Panc1 (cell line): ENCODE data around the gene TEDC2. TPM values are rescaled to one million over a fixed set of nuclear protein-coding genes. Genes with fewer than 3 reads are reported as not detected.

Experiments used
- ATAC-seq: fragments of 200-7000 bp; cut with Tn5 transposase; 2 replicates; pipeline ENCODE4 v1.9.1; 2020; ENCODE audit warnings: mild to moderate bottlenecking, moderate library complexity
- BruUV-seq: library from RNA; stranded (reverse); fragments of 400-500 nt; replicated peaks from 2 replicates; lab custom pipeline; 2021; lab: Mats Ljungman, UMichigan
- CTCF ChIA-PET: fragments of 300-600 bp; sonication (Branson Sonifier 250); formaldehyde crosslinking; loops from one replicate; lab custom pipeline; 2022; ENCODE audit warnings: antibody characterized with exemption; lab: Charles Lee
- POLR2A ChIA-PET: fragments of 300-600 bp; sonication (Branson Sonifier 250); formaldehyde crosslinking; loops from one replicate; lab custom pipeline; 2022; ENCODE audit warnings: antibody characterized with exemption; lab: Charles Lee
- DNase-seq: peaks from one replicate; pipeline ENCODE4 v3.0.0-alpha.2; 2010; ENCODE audit warnings: low read depth, low spot score
- H3K27ac ChIP-seq: 2 replicates; pipeline ENCODE4 v1.5.1; 2011; ENCODE audit warnings: mild to moderate bottlenecking, low read length, inconsistent platforms
- H3K27me3 ChIP-seq: fragments of 200-500 bp; sonication (Bioruptor generic); 2 replicates; pipeline ENCODE4 v1.6.0; 2014; ENCODE audit warnings: low read length, inconsistent platforms; ENCODE audit not compliant: control insufficient read depth, insufficient read depth
- H3K36me3 ChIP-seq: fragments of 200-500 bp; sonication (Bioruptor generic); 2 replicates; pipeline ENCODE4 v1.5.1; 2014; ENCODE audit warnings: inconsistent platforms, mild to moderate bottlenecking, low read length, moderate library complexity; ENCODE audit not compliant: control insufficient read depth, insufficient read depth
- H3K4me1 ChIP-seq: 2 replicates; pipeline ENCODE4 v1.5.1; 2011; ENCODE audit warnings: inconsistent platforms, mild to moderate bottlenecking, low read length, moderate library complexity; ENCODE audit not compliant: control insufficient read depth, insufficient read depth
- H3K4me3 ChIP-seq, 2 experiments: 2 replicates each; pipeline ENCODE4 v1.5.1; 2011 to 2012; ENCODE audit warnings: low read depth in 2 of 2, low read length in 2 of 2, mild to moderate bottlenecking in 2 of 2, inconsistent platforms in 1 of 2, moderate library complexity in 1 of 2
- H3K9me3 ChIP-seq: fragments of 200-500 bp; sonication (Bioruptor generic); 2 replicates; pipeline ENCODE4 v1.5.1; 2014; ENCODE audit warnings: low read depth, mild to moderate bottlenecking, inconsistent platforms, low read length, moderate library complexity; ENCODE audit not compliant: control insufficient read depth, insufficient read depth
- POLR2AphosphoS5 ChIP-seq: IDR thresholded peaks from 2 replicates; pipeline ENCODE4 v1.6.1; 2012; ENCODE audit warnings: mild to moderate bottlenecking, low read depth, low read length, moderate library complexity
- REST ChIP-seq, 2 experiments: IDR thresholded peaks; 2 replicates each; pipeline ENCODE4 v1.6.1; 2011 to 2012; ENCODE audit warnings: low read depth in 2 of 2, control low read depth in 1 of 2, low read length in 1 of 2, mild to moderate bottlenecking in 1 of 2, moderate library complexity in 1 of 2; ENCODE audit not compliant: insufficient read depth in 1 of 2
- SIN3A ChIP-seq: IDR thresholded peaks from 2 replicates; pipeline ENCODE4 v1.6.1; 2012; ENCODE audit warnings: low read depth, mild to moderate bottlenecking, low read length, moderate library complexity, borderline replicate concordance; ENCODE audit not compliant: insufficient read depth
- TCF7L2 ChIP-seq: IDR thresholded peaks from 2 replicates; pipeline ENCODE4 v1.6.1; 2011; ENCODE audit warnings: mild to moderate bottlenecking, low read depth, low read length, inconsistent platforms
- in situ Hi-C: cut with HindIII; loops from 2 replicates; pipeline ENCODE4 v1.10.0; 2016; ENCODE audit warnings: low sequenced_read_pairs, low pct_unique_long_range_greater_than_20kb
- intact Hi-C: fragments of 100-400 bp; cut with micrococcal nuclease; formaldehyde crosslinking; loops from one replicate; pipeline ENCODE4 v1.10.0; 2022; ENCODE audit not compliant: unreplicated experiment
- total RNA-seq: library from RNA; stranded (reverse); gene quantifications from one replicate; pipeline ENCODE4 v1.2.1, GENCODE V29; 2021; ENCODE audit not compliant: unreplicated experiment
- TF ChIP-seq, protein P1 (sequence below): fragments of 450-650 bp; IDR thresholded peaks from 2 replicates; pipeline ENCODE4 v1.5.1; 2017; ENCODE audit warnings: mild to moderate bottlenecking

Gene TEDC2
- total RNA-seq, 1 experiment from 2014 or later: 25.0 TPM

- H3K4me3 ChIP-seq: peak within 1 kb of the TSS; percentile 60 to 68
- ChIA-PET CTCF (interaction anchor here (0.5 to 0.9 kb wide), 4 partner anchors 15 to 38 kb away, joined by 3 to 13 read pairs (median 3); no protein-coding TSS in a partner anchor), POLR2A (interaction anchor here (0.7 kb wide), 1 partner anchor 18 kb away, joined by 8 read pairs; no protein-coding TSS in a partner anchor)
- in situ Hi-C loops (no loop called here), intact Hi-C loops (no loop called here)
- no peaks in the 10 kb centered on the region for H3K27me3 ChIP-seq
- ATAC-seq (peak; percentile 73), DNase-seq (no peak)
- H3K27ac ChIP-seq: peak within 1 kb of the TSS; percentile 85
- no TSS peak for BruUV-seq
- H3K36me3 ChIP-seq: no peaks in the 10 kb centered on the region; the same call in 1 of the 2 replicates
- H3K4me1 ChIP-seq: peaks cover 43% of the 10 kb centered on the region
- TF ChIP-seq, protein P1, sequence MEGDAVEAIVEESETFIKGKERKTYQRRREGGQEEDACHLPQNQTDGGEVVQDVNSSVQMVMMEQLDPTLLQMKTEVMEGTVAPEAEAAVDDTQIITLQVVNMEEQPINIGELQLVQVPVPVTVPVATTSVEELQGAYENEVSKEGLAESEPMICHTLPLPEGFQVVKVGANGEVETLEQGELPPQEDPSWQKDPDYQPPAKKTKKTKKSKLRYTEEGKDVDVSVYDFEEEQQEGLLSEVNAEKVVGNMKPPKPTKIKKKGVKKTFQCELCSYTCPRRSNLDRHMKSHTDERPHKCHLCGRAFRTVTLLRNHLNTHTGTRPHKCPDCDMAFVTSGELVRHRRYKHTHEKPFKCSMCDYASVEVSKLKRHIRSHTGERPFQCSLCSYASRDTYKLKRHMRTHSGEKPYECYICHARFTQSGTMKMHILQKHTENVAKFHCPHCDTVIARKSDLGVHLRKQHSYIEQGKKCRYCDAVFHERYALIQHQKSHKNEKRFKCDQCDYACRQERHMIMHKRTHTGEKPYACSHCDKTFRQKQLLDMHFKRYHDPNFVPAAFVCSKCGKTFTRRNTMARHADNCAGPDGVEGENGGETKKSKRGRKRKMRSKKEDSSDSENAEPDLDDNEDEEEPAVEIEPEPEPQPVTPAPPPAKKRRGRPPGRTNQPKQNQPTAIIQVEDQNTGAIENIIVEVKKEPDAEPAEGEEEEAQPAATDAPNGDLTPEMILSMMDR: no peak
- 0 out of 2 replicates have a peak, but pooled peaks have one; percentile 41 for TF ChIP-seq POLR2AphosphoS5
- H3K9me3 ChIP-seq: no peaks in the 10 kb centered on the region
These were observed 15.0 kb downstream of the TEDC2 start, which contains the start of gene TBC1D24 for GRCh38 chr16:2474877-2475412. Gene TBC1D24, plus strand, starts transcription at chr16:2475127. Its CDS starts 21,022 bp downstream, at chr16:2496149.

DNA sequence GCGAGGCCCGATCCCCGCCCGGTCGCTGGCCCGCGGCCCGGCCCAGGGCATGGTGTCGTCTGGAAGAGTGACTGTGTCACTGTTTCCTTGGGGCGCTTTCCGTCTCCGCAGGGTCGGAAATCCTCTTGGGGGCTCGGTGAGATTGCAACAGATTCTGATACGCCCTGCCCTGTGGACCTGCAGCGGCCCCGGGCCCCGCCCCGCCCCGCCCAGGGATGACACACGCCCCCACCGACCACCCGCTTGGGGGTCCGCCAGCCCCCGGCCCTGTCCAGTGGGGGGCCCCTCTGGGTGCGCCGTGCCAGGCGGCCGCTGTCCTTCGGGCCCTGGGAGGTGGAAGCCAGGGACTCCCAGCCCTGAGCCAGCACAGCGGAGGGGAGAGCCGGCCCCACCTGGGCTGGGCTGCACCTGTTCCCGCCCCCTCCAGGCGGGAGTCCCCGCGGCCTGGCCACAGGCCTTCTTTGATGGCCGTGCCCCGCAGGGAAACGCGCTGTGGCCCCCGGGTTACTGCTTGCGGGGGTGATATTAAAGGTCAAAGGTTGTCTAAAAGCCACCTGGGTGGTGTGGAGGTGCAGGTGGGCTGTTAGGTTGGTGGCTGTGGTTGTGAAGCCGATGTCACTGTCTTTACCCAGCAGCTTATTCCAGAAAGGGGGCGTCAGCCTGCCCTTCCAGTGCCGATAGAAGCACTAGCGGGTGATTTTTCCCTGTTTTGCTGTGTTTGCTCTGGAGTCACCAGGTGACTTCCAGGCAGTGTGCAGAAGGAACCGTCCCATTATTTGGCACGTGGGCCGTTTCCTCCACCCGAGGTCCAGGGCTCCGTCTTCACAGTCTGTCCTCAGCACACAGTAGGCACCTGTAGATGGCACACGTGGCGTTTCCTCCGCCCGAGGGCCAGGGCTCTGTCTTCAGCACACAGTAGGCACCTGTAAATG, 15.8 kb downstream of the TEDC2 start:
- ATAC-seq (no peak), DNase-seq (no peak)
- H3K9me3 ChIP-seq: no peaks in the 10 kb centered on the region
- ChIA-PET CTCF (interaction anchor here (0.6 to 0.9 kb wide), 3 partner anchors 16 to 37 kb away, joined by 3 read pairs; no protein-coding TSS in a partner anchor), POLR2A (interaction anchor here (0.7 kb wide), 1 partner anchor 19 kb away, joined by 8 read pairs; no protein-coding TSS in a partner anchor)
- no peaks in the 10 kb centered on the region for H3K27me3 ChIP-seq
- H3K36me3 ChIP-seq: no peaks in the 10 kb centered on the region; the same call in 1 of the 2 replicates
- peaks cover 35% of the 10 kb centered on the region for H3K4me1 ChIP-seq
- BruUV-seq: no TSS peak
- TF ChIP-seq TCF7L2 (no peak), SIN3A (no peak)
- intact Hi-C loops (no loop called here), in situ Hi-C loops (no loop called here)
- peak overlapping the region; percentile 29; the same call in 1 of the 2 replicates for H3K27ac ChIP-seq
- peak overlapping the region; percentile 58 to 60 for H3K4me3 ChIP-seq

DNA sequence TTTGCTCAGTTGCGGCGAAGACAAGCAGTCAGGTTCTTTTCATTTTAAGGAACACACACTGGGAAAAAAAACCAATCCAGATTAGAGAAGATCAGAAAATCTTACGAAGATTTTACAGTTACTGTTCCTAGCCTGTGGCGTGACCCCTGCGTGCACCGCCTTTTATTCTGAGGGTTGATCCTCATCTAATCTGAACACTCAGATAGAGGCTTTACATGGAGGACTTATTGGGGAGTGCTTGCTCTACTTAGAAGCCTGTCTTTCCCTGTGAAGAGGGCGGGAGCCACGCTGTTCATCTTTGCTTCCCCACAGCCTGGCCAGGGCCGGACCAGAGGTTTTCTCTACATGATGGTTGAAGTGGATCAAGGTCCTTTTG, 16.4 kb downstream of the TEDC2 start:
- no TSS peak for BruUV-seq
- peaks cover 33% of the 10 kb centered on the region for H3K4me1 ChIP-seq
- H3K4me3 ChIP-seq: peak overlapping the region; percentile 58 to 60; a peak in 2 of 4 replicates
- ATAC-seq (no peak), DNase-seq (no peak)
- POLR2A ChIA-PET: no interaction called here
- CTCF ChIA-PET: no interaction called here
- intact Hi-C loops: no loop called here
- in situ Hi-C loops: no loop called here
- H3K27me3 ChIP-seq: no peaks in the 10 kb centered on the region
- H3K9me3 ChIP-seq: no peaks in the 10 kb centered on the region
- TF ChIP-seq TCF7L2 (no peak), REST (IDR thresholded peaks at IDR 0.05; ENCODE audit: insufficient read depth in 1 of 2, low read depth in 2 of 2, low read length in 1 of 2) (no peak), POLR2AphosphoS5 (no peak), SIN3A (no peak)
- TF ChIP-seq, protein P1: no peak
- H3K36me3 ChIP-seq: no peaks in the 10 kb centered on the region; the same call in 1 of the 2 replicates
- peak overlapping the region; percentile 29; the same call in 1 of the 2 replicates for H3K27ac ChIP-seq
